Stimulated activated CD4-positive, alpha-beta T cell treated with anti-CD3 and anti-CD28 coated beads, TNF-alpha, amount 100 ng/mL, for 1 hour (primary cell): ENCODE data around the gene NBEA.

Source experiments
- DNase-seq, 3 donors: peaks; one replicate each; pipeline ENCODE4 v3.0.0-alpha.2; 2020; ENCODE audit warnings: low read depth in 3 of 3, low spot score in 1 of 3

The NBEA gene

GRCh38 chr13:35266412-35266811 lies 324.3 kb downstream of the NBEA start:
- no peak for DNase-seq

GRCh38 chr13:35278917-35279316 lies 336.8 kb downstream of the NBEA start:
- no peak for DNase-seq

- no peak for DNase-seq
Observed at GRCh38 chr13:35279500-35279899, 337.4 kb downstream of the NBEA start.

GRCh38 chr13:35283856-35284255 lies 341.8 kb downstream of the NBEA start:
- DNase-seq: no peak

GRCh38 chr13:35285677-35286076 lies 343.6 kb downstream of the NBEA start:
- DNase-seq: no peak

- no peak for DNase-seq
Observed at GRCh38 chr13:35292329-35292728, 350.3 kb downstream of the NBEA start.

GRCh38 chr13:35293579-35294226 lies 351.6 kb downstream of the NBEA start:
- no peak for DNase-seq

GRCh38 chr13:35309706-35310105 lies 367.6 kb downstream of the NBEA start:
- no peak for DNase-seq

- no peak for DNase-seq
Observed at GRCh38 chr13:35332134-35332533, 390.1 kb downstream of the NBEA start.

- no peak for DNase-seq
Observed at GRCh38 chr13:35333157-35333556, 391.1 kb downstream of the NBEA start.

GRCh38 chr13:35342440-35342839 lies 400.4 kb downstream of the NBEA start:
- no peak for DNase-seq

- no peak for DNase-seq
Observed at GRCh38 chr13:35343417-35343816, 401.3 kb downstream of the NBEA start.

- DNase-seq: no peak
Observed at GRCh38 chr13:35345992-35346391, 403.9 kb downstream of the NBEA start.

GRCh38 chr13:35346494-35346893 lies 404.4 kb downstream of the NBEA start:
- no peak for DNase-seq

- DNase-seq: no peak
Observed at GRCh38 chr13:35347679-35348205, 405.7 kb downstream of the NBEA start.

- no peak for DNase-seq
Observed at GRCh38 chr13:35349052-35349451, 407.0 kb downstream of the NBEA start.

- DNase-seq: no peak
Observed at GRCh38 chr13:35349673-35350278, 407.7 kb downstream of the NBEA start.

GRCh38 chr13:35354285-35354684 lies 412.2 kb downstream of the NBEA start:
- DNase-seq: no peak

- DNase-seq: no peak
Observed at GRCh38 chr13:35354882-35355281, 412.8 kb downstream of the NBEA start.

GRCh38 chr13:35356572-35356971 lies 414.5 kb downstream of the NBEA start:
- DNase-seq: no peak

- no peak for DNase-seq
Observed at GRCh38 chr13:35365883-35366282, 423.8 kb downstream of the NBEA start.

- no peak for DNase-seq
Observed at GRCh38 chr13:35367586-35367985, 425.5 kb downstream of the NBEA start.

GRCh38 chr13:35378939-35379338 lies 436.9 kb downstream of the NBEA start:
- DNase-seq: no peak
